ENCODE measurements around the gene NRP2.

The NRP2 gene

GRCh38 chr2:205748639-205749038 lies 66.3 kb downstream of the NRP2 start:
- Histone ChIP-seq H3K27me3 (ENCODE audit: insufficient read depth, low read length, poor library complexity, severe bottlenecking) (peaks cover 5% of the 10 kb centered on the region), H3K9me3 (ENCODE audit: insufficient read depth, low read depth, low read length) (no peaks in the 10 kb centered on the region), H3K4me3 (ENCODE audit: low read length, poor library complexity, severe bottlenecking) (no peak overlapping the region), H3K4me1 (ENCODE audit: insufficient read depth, low read length, poor library complexity, severe bottlenecking) (no peaks in the 10 kb centered on the region), H4K20me1 (ENCODE audit: insufficient read depth, low read length, poor library complexity, severe bottlenecking) (no peaks in the 10 kb centered on the region), H3K9me2 (replicated peaks; ENCODE audit: low read depth, low read length) (no peaks in the 10 kb centered on the region), H2AFZ (ENCODE audit: low read length) (no peak overlapping the region), H3K4me2 (ENCODE audit: low read depth, low read length, poor library complexity, severe bottlenecking) (no peak overlapping the region), H3F3A (ENCODE audit: low read depth) (no peaks in the 10 kb centered on the region), H3K36me3 (ENCODE audit: insufficient read depth, low read length) (no peaks in the 10 kb centered on the region), H3K9ac (ENCODE audit: low read depth, low read length, poor library complexity, severe bottlenecking) (no peak overlapping the region), H3K79me2 (ENCODE audit: insufficient read depth, low read length) (no peaks in the 10 kb centered on the region)
- TF ChIP-seq, protein P1, sequence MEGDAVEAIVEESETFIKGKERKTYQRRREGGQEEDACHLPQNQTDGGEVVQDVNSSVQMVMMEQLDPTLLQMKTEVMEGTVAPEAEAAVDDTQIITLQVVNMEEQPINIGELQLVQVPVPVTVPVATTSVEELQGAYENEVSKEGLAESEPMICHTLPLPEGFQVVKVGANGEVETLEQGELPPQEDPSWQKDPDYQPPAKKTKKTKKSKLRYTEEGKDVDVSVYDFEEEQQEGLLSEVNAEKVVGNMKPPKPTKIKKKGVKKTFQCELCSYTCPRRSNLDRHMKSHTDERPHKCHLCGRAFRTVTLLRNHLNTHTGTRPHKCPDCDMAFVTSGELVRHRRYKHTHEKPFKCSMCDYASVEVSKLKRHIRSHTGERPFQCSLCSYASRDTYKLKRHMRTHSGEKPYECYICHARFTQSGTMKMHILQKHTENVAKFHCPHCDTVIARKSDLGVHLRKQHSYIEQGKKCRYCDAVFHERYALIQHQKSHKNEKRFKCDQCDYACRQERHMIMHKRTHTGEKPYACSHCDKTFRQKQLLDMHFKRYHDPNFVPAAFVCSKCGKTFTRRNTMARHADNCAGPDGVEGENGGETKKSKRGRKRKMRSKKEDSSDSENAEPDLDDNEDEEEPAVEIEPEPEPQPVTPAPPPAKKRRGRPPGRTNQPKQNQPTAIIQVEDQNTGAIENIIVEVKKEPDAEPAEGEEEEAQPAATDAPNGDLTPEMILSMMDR (conservative IDR thresholded peaks at IDR 0.05; ENCODE audit: low read length) = no peak
- TF ChIP-seq EZH2phosphoT487 (IDR thresholded peaks at IDR 0.05; ENCODE audit: borderline replicate concordance) = no peak

DNA sequence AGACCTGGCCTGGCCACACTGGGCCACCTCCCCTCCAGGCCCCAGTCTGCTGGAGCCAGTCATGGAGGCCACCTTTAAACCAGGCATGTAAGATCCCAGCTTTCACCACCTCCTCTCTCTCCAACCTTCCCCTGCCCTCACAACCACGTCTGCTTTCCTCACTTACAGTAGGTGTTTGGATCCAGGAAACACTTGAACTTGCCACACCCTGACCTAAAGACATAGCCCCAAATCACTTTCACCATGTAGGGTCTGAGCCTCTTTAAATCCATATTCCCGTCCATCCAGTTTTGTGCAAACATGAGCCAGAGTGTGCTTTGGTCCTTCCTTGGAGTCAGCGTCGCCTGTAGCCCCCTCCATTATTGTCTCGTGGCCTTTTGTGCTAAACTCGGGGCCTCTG lies 66.8 kb downstream of the NRP2 start:
- Histone ChIP-seq H3K36me3 (ENCODE audit: insufficient read depth, low read length) (no peaks in the 10 kb centered on the region), H2AFZ (ENCODE audit: low read length) (no peak overlapping the region), H3K4me3 (ENCODE audit: low read length, poor library complexity, severe bottlenecking) (no peak overlapping the region), H3K4me2 (ENCODE audit: low read depth, low read length, poor library complexity, severe bottlenecking) (no peak overlapping the region), H3K79me2 (ENCODE audit: insufficient read depth, low read length) (no peaks in the 10 kb centered on the region), H3K9ac (ENCODE audit: low read depth, low read length, poor library complexity, severe bottlenecking) (no peak overlapping the region), H4K20me1 (ENCODE audit: insufficient read depth, low read length, poor library complexity, severe bottlenecking) (no peaks in the 10 kb centered on the region), H3K9me2 (replicated peaks; ENCODE audit: low read depth, low read length) (no peaks in the 10 kb centered on the region), H3F3A (ENCODE audit: low read depth) (no peaks in the 10 kb centered on the region), H3K27me3 (ENCODE audit: insufficient read depth, low read length, poor library complexity, severe bottlenecking) (peaks cover 5% of the 10 kb centered on the region), H3K4me1 (ENCODE audit: insufficient read depth, low read length, poor library complexity, severe bottlenecking) (no peaks in the 10 kb centered on the region), H3K9me3 (ENCODE audit: insufficient read depth, low read depth, low read length) (no peaks in the 10 kb centered on the region)
- TF ChIP-seq, protein P1 (conservative IDR thresholded peaks at IDR 0.05; ENCODE audit: low read length) = no peak
- TF ChIP-seq EZH2phosphoT487 (IDR thresholded peaks at IDR 0.05; ENCODE audit: borderline replicate concordance) = no peak

DNA sequence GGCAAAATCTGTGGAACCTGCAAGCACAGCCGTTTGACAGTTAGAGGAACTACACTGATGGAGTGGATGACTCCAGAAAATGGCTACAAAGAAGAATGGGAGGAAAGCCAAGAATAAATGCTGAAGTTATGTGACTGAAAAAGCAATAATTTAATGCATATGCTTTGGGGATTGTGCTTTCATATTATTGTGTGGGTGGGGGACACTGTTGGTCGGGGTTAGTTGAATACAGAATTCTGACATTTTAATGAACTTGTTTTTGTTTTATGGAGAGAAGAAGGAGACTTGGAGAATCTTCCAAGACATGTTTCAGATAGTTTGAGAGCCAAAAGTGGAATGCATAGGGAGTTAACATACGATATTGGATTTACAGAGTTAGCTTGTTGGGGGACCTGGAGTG lies 68.5 kb downstream of the NRP2 start:
- Histone ChIP-seq H3K9me3 (ENCODE audit: insufficient read depth, low read depth, low read length) (no peaks in the 10 kb centered on the region), H3K9ac (ENCODE audit: low read depth, low read length, poor library complexity, severe bottlenecking) (no peak overlapping the region), H2AFZ (ENCODE audit: low read length) (no peak overlapping the region), H3K79me2 (ENCODE audit: insufficient read depth, low read length) (no peaks in the 10 kb centered on the region), H3K4me1 (ENCODE audit: insufficient read depth, low read length, poor library complexity, severe bottlenecking) (no peaks in the 10 kb centered on the region), H3K27me3 (ENCODE audit: insufficient read depth, low read length, poor library complexity, severe bottlenecking) (peaks cover 5% of the 10 kb centered on the region), H3K4me3 (ENCODE audit: low read length, poor library complexity, severe bottlenecking) (no peak overlapping the region), H3K36me3 (ENCODE audit: insufficient read depth, low read length) (no peaks in the 10 kb centered on the region), H3F3A (ENCODE audit: low read depth) (no peaks in the 10 kb centered on the region), H4K20me1 (ENCODE audit: insufficient read depth, low read length, poor library complexity, severe bottlenecking) (no peaks in the 10 kb centered on the region), H3K9me2 (replicated peaks; ENCODE audit: low read depth, low read length) (no peaks in the 10 kb centered on the region), H3K4me2 (ENCODE audit: low read depth, low read length, poor library complexity, severe bottlenecking) (no peak overlapping the region)
- TF ChIP-seq EZH2phosphoT487 (IDR thresholded peaks at IDR 0.05; ENCODE audit: borderline replicate concordance) = no peak
- TF ChIP-seq, protein P1 (conservative IDR thresholded peaks at IDR 0.05; ENCODE audit: low read length) = no peak
